ENCODE measurements around the gene NOD2. TPM values are rescaled to one million over a fixed set of nuclear protein-coding genes. Genes with fewer than 3 reads are reported as not detected.

The NOD2 gene
- total RNA-seq, 1 donor from 2014 or later: 0.52 TPM

GRCh38 chr16:50673496-50674275, 19.7 kb upstream of the NOD2 start:
- H3K4me3 ChIP-seq: no peak overlapping the region
- H3K4me1 ChIP-seq: peaks cover 4% of the 10 kb centered on the region
- intact Hi-C loops (cut with micrococcal nuclease): no loop called here
- no peak overlapping the region for H3K27ac ChIP-seq (replicated peaks)
- DNase-seq: no peak
- peaks cover 34% of the 10 kb centered on the region for H3K9me3 ChIP-seq (replicated peaks)
- peaks cover 7% of the 10 kb centered on the region for H3K36me3 ChIP-seq
- H3K27me3 ChIP-seq (ENCODE audit: low read depth): peaks cover 48% of the 10 kb centered on the region
- TF ChIP-seq CTCF (IDR thresholded peaks at IDR 0.05; ENCODE audit: borderline replicate concordance): no peak

DNA sequence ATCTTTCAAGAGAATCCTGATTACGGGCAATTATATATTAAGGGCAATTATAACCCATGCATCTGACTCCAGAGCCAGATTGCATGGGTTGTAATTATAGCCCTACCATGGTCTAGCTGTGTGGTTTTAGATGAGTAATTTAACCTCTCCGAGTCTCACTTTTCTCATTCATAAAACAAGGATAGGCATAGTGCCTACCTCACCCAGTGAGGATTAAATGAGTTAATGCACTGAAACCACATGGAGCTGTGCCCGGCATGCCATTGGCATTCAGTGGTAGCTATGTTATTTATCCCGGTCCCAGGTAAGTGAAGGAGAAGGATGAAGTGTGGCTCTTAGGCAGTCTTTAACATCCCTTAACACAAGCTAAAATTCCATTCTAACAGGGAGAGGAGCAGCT, 18.6 kb upstream of the NOD2 start:
- Histone ChIP-seq H3K27me3 (ENCODE audit: low read depth) (peaks cover 48% of the 10 kb centered on the region), H3K4me1 (no peaks in the 10 kb centered on the region), H3K27ac (replicated peaks) (no peak overlapping the region), H3K9me3 (replicated peaks) (peaks cover 34% of the 10 kb centered on the region), H3K36me3 (peaks cover 7% of the 10 kb centered on the region), H3K4me3 (no peak overlapping the region)
- intact Hi-C loops (cut with micrococcal nuclease): no loop called here
- TF ChIP-seq CTCF (IDR thresholded peaks at IDR 0.05; ENCODE audit: borderline replicate concordance): no peak
- no peak for DNase-seq

DNA sequence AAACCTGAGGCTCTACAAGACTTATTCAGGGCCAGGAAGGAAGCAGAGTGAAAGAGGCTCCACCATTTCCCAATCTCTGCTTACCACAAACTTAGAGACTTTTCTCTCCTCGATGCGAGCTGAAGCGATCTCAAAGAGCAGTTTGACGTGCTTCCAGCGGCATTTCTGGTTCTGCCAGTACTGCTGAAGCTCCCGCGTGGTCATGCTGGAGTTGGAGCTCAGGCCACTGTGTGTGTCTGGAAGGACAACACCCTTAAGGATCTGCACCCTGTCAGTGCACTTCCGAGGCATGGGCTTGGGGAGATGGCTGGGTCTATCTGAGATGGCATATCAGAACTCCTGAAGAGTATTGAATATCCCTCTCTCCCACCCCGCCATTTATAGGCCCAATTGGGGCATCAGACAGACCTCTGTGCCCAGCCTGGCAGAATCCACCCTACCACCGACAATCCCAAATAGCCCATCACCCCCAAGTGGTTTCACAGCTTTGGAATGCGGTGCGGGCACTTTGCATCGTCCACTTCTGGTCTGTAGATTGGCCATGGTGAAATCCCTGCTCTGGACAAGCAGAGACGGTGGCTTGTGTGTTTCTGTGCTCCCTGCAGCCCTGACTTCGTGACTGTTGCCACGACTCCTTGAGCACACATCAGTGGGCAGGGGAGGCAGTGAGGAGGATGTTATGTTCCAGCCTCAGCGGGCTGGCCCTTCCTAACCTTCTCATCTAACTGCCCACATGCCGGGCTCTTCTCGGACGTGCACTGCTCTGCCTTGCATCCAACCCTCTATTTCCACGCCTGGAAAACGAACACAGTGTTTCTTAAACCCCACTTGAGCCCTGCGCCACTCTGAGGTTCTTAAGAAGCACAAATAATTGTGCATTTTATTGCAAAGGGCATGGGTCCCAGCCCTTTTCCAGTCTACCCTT, 17.5 kb upstream of the NOD2 start:
- no peak overlapping the region for H3K4me3 ChIP-seq
- H3K36me3 ChIP-seq: peaks cover 7% of the 10 kb centered on the region
- H3K27me3 ChIP-seq (ENCODE audit: low read depth): peaks cover 49% of the 10 kb centered on the region
- intact Hi-C loops (cut with micrococcal nuclease): no loop called here
- no peaks in the 10 kb centered on the region for H3K4me1 ChIP-seq
- DNase-seq: no peak
- peaks cover 34% of the 10 kb centered on the region for H3K9me3 ChIP-seq (replicated peaks)
- no peak for TF ChIP-seq CTCF (IDR thresholded peaks at IDR 0.05; ENCODE audit: borderline replicate concordance)
- no peak overlapping the region for H3K27ac ChIP-seq (replicated peaks)

- Histone ChIP-seq H3K27ac (replicated peaks) (no peak overlapping the region), H3K36me3 (peaks cover 7% of the 10 kb centered on the region), H3K4me1 (no peaks in the 10 kb centered on the region), H3K27me3 (ENCODE audit: low read depth) (peaks cover 54% of the 10 kb centered on the region), H3K4me3 (no peak overlapping the region), H3K9me3 (replicated peaks) (peaks cover 26% of the 10 kb centered on the region)
- DNase-seq: no peak
- intact Hi-C loops (cut with micrococcal nuclease): no loop called here
- no peak for TF ChIP-seq CTCF (IDR thresholded peaks at IDR 0.05; ENCODE audit: borderline replicate concordance)
Observed at GRCh38 chr16:50676684-50677225, 16.7 kb upstream of the NOD2 start.

- H3K27me3 ChIP-seq (ENCODE audit: low read depth): peaks cover 54% of the 10 kb centered on the region
- no peaks in the 10 kb centered on the region for H3K4me1 ChIP-seq
- peaks cover 21% of the 10 kb centered on the region for H3K9me3 ChIP-seq (replicated peaks)
- peaks cover 7% of the 10 kb centered on the region for H3K36me3 ChIP-seq
- H3K4me3 ChIP-seq: no peak overlapping the region
- peak; percentile 37 for TF ChIP-seq CTCF (IDR thresholded peaks at IDR 0.05; ENCODE audit: borderline replicate concordance)
- intact Hi-C loops (cut with micrococcal nuclease): no loop called here
- DNase-seq: no peak
- no peak overlapping the region for H3K27ac ChIP-seq (replicated peaks)
Observed at GRCh38 chr16:50677351-50677750, 16.1 kb upstream of the NOD2 start.
